HepG2 (cell line): Measurements from ENCODE around the gene RNASE13. TPM values are rescaled to one million over a fixed set of nuclear protein-coding genes. Genes with fewer than 3 reads are reported as not detected.

Source experiments
- AGO2 ChIP-seq: fragments of 200-400 bp; formaldehyde crosslinking; optimal IDR thresholded peaks from 2 replicates; pipeline ENCODE3; 2017; ENCODE audit warnings: mild to moderate bottlenecking, low read depth, low read length, moderate library complexity
- CEBPG ChIP-seq: IDR thresholded peaks from 2 replicates; pipeline ENCODE4 v1.6.1; 2016
- FOXK1 ChIP-seq: sonication (generic); formaldehyde crosslinking; IDR thresholded peaks from 2 replicates; pipeline ENCODE4 v1.4.0; 2020; ENCODE audit warnings: low read depth, missing genetic modification reagents, borderline replicate concordance
- FOXO4 ChIP-seq: sonication (generic); formaldehyde crosslinking; conservative IDR thresholded peaks from 2 replicates; pipeline ENCODE4 v1.8.1; 2023; ENCODE audit warnings: missing genetic modification reagents
- HNF1A ChIP-seq, 2 experiments: sonication (generic) in 1 of 2; formaldehyde crosslinking in 1 of 2; IDR thresholded peaks; 2 replicates each; pipeline versions ENCODE4 v1.4.0 to v1.6.1; 2016 to 2020; ENCODE audit warnings: borderline replicate concordance in 1 of 2, low read depth in 1 of 2, mild to moderate bottlenecking in 1 of 2, missing genetic modification reagents in 1 of 2
- MAZ ChIP-seq, 2 experiments: sonication (generic) in 1 of 2; formaldehyde crosslinking in 1 of 2; IDR thresholded peaks; 2 replicates each; pipeline versions ENCODE4 v1.5.0 to v1.6.1; 2012 to 2020; ENCODE audit warnings: low read depth in 2 of 2, mild to moderate bottlenecking in 2 of 2, borderline replicate concordance in 1 of 2, improper control_type of control experiment in 1 of 2, low read length in 1 of 2, missing genetic modification reagents in 1 of 2, moderate library complexity in 1 of 2
- NAIF1 ChIP-seq: sonication (generic); formaldehyde crosslinking; IDR thresholded peaks from 2 replicates; pipeline ENCODE4 v1.5.0; 2020; ENCODE audit warnings: mild to moderate bottlenecking, missing genetic modification reagents, borderline replicate concordance
- NFIB ChIP-seq: sonication (generic); formaldehyde crosslinking; IDR thresholded peaks from 2 replicates; pipeline ENCODE4 v1.9.0; 2021; ENCODE audit warnings: missing genetic modification reagents, mild to moderate bottlenecking, borderline replicate concordance
- NR0B2 ChIP-seq: sonication (generic); formaldehyde crosslinking; IDR thresholded peaks from 2 replicates; pipeline ENCODE4 v1.4.0; 2020; ENCODE audit warnings: mild to moderate bottlenecking, missing genetic modification reagents
- POLR2AphosphoS2 ChIP-seq: IDR thresholded peaks from 2 replicates; pipeline ENCODE4 v1.6.1; 2011; ENCODE audit warnings: low read depth, low read length, improper control_type of control experiment
- SMAD1 ChIP-seq: sonication (generic); formaldehyde crosslinking; IDR thresholded peaks from 2 replicates; pipeline ENCODE4 v1.4.0; 2020; ENCODE audit warnings: missing genetic modification reagents, low read depth, mild to moderate bottlenecking, borderline replicate concordance
- TFDP1 ChIP-seq: IDR thresholded peaks from 2 replicates; pipeline ENCODE4 v1.6.1; 2016; ENCODE audit warnings: missing compliant biosample characterization, missing genetic modification reagents, borderline replicate concordance
- ZFP1 ChIP-seq: IDR thresholded peaks from 2 replicates; pipeline ENCODE4 v1.6.1; 2016
- ZNF350 ChIP-seq: sonication (generic); formaldehyde crosslinking; IDR thresholded peaks from 2 replicates; pipeline ENCODE4 v1.4.0; 2020; ENCODE audit warnings: mild to moderate bottlenecking, low read depth, missing genetic modification reagents, borderline replicate concordance
- ZNF513 ChIP-seq: sonication (generic); formaldehyde crosslinking; conservative IDR thresholded peaks from 2 replicates; pipeline ENCODE4 v1.5.0; 2020; ENCODE audit warnings: missing genetic modification reagents
- ZNF564 ChIP-seq: sonication (generic); formaldehyde crosslinking; IDR thresholded peaks from 2 replicates; pipeline ENCODE4 v1.8.1; 2023; ENCODE audit warnings: mild to moderate bottlenecking, missing genetic modification reagents
- polyA plus RNA-seq, 8 experiments: library from polyadenylated mRNA; depleted of rRNA in 3 of 8; stranded (reverse) in 7 of 8; unstranded in 1 of 8; fragments of >200 nt; fragmentation: Illumina TruSeq in 4 of 8; extraction: Trizol in 4 of 8; gene quantifications; 2 replicates each; pipeline versions ENCODE4 v1.2.1 to v1.2.3, GENCODE V29; 2011 to 2016; ENCODE audit warnings: low read depth in 4 of 8, missing spikeins in 1 of 8, mixed read lengths in 1 of 8; ENCODE audit not compliant: insufficient read depth in 1 of 8
- total RNA-seq, 5 experiments: library from RNA; depleted of rRNA; stranded (reverse); fragments of >200 nt; fragmentation: Illumina TruSeq; extraction: Trizol; gene quantifications; 2 replicates each; pipeline ENCODE4 v1.2.3, GENCODE V29; 2016; ENCODE audit warnings: low read depth in 1 of 5

Gene RNASE13
- total and polyA plus RNA-seq, 2 of the 13 experiments (the other 11 are each of a cell fraction or from before 2014, with no cell fraction given) = 1.0 TPM; not detected in 1

GRCh38 chr14:21054123-21054767, 19.6 kb upstream of the RNASE13 start (continued):
- TF ChIP-seq NR0B2 (CRISPR knock-in tag) = no peak
- no peak for TF ChIP-seq POLR2AphosphoS2
- TF ChIP-seq FOXK1 (CRISPR knock-in tag) = peak; percentile 93
- TF ChIP-seq ZNF513 = no peak
- no peak for TF ChIP-seq MAZ (IDR thresholded peaks at IDR 0.05; ENCODE audit: borderline replicate concordance, low read depth, low read length)
- peak; percentile 45; the same call in 1 of the 2 replicates for TF ChIP-seq MAZ (CRISPR knock-in tag; IDR thresholded peaks at IDR 0.05; ENCODE audit: low read depth)
- no peak for TF ChIP-seq NFIB (CRISPR knock-in tag)
- peak; percentile 85 for TF ChIP-seq CEBPG (CRISPR knock-in tag)
- TF ChIP-seq ZNF350 (CRISPR knock-in tag) = peak; percentile 86
- no peak for TF ChIP-seq SMAD1
- TF ChIP-seq TFDP1 (CRISPR knock-in tag) = no peak; the same call in 1 of the 2 replicates
- TF ChIP-seq AGO2 = no peak
- TF ChIP-seq ZFP1 = peak; percentile 96
- no peak; the same call in 1 of the 2 replicates for TF ChIP-seq ZNF564 (CRISPR knock-in tag)
- peak; percentile 69; the same call in 1 of the 2 replicates for TF ChIP-seq NAIF1 (CRISPR knock-in tag)
- peak; percentile 94 for TF ChIP-seq HNF1A (IDR thresholded peaks at IDR 0.05; ENCODE audit: low read depth)
- peak; percentile 97 for TF ChIP-seq HNF1A (CRISPR knock-in tag; IDR thresholded peaks at IDR 0.05; ENCODE audit: borderline replicate concordance)
- TF ChIP-seq FOXO4 (CRISPR knock-in tag) = no peak
